ENCODE results near the gene CEP78.

Gene CEP78

DNA sequence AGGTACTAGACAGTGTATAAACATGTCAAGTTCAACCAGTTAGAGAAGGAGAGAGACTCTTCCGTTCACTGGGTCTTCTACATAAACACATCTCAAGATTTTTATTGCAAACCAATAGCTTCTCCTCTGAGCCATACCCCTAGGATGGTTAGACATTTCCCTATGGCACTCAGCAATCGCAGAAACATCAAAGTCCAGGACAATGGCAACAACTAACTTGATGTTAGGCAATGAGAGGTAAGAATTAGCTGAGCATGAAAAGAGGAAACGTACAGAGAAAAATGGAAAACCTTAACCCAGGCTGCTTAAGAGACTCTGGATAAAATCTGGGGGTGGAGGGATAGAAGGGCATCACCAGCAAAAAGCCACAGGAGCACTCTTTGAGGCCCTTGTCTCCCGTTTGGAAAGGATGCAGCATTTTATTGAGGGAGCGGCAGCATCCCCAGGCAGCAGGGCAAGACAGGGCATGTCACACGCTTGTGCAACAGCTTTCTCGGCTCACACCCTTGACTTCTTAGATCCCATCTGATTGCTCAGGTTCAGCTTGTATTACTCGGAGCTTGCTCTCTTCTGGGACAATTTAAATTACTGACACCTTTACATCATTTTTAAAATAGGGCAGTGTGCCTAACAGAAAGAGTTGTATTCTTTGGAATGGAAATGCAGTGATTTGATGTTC, 52.5 kb downstream of the CEP78 start:
- DNase-seq (ENCODE audit: low read depth) = no peak

DNA sequence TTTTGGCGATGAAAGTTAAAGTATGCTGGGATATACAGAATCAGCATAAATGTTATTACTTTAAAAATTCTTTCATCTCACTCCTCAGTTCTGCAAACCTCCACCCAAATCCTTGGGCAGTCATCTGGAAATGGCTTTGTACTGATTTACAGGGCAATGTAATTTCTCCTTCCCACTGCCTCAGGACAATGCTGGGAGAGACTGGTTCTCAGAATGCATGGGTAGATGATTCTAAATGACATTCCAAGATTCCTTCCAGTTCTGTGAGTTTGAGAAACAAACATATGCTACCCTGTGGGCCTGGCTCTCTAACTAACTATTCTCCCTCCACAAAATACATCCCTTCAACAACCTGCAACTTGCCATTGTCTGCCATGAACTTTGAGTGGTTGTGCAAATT, 53.6 kb downstream of the CEP78 start:
- DNase-seq (ENCODE audit: low read depth) = no peak

GRCh38 chr9:78291240-78291925, 55.5 kb downstream of the CEP78 start:
- DNase-seq (ENCODE audit: low read depth) = no peak

GRCh38 chr9:78292026-78292425, 56.2 kb downstream of the CEP78 start:
- no peak for DNase-seq (ENCODE audit: low read depth)

- DNase-seq (ENCODE audit: low read depth) = no peak
Observed at GRCh38 chr9:78292716-78293497, 57.0 kb downstream of the CEP78 start.

GRCh38 chr9:78294290-78295176, 58.7 kb downstream of the CEP78 start:
- no peak for DNase-seq (ENCODE audit: low read depth)

DNA sequence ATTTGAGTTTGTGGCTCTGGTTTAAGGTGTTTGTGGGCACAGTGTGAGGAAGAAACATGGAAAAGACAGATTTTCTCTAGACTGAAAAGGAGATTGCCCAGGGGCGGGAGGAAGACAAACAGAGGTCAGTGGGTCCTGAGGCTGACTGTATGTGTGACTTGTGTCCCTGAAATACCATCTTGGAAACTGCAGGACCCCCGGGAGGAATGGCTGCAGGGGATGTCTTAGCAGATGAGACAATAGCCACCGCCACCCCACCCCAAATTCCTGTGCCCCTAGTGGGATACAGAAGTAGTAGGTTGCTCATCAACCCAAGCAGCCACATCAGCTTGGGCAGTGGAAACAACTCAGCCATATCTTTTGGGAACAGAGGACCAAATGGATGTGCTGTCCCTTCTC, 59.3 kb downstream of the CEP78 start:
- no peak for DNase-seq (ENCODE audit: low read depth)

GRCh38 chr9:78295731-78296130, 59.9 kb downstream of the CEP78 start:
- DNase-seq (ENCODE audit: low read depth) = no peak

DNA sequence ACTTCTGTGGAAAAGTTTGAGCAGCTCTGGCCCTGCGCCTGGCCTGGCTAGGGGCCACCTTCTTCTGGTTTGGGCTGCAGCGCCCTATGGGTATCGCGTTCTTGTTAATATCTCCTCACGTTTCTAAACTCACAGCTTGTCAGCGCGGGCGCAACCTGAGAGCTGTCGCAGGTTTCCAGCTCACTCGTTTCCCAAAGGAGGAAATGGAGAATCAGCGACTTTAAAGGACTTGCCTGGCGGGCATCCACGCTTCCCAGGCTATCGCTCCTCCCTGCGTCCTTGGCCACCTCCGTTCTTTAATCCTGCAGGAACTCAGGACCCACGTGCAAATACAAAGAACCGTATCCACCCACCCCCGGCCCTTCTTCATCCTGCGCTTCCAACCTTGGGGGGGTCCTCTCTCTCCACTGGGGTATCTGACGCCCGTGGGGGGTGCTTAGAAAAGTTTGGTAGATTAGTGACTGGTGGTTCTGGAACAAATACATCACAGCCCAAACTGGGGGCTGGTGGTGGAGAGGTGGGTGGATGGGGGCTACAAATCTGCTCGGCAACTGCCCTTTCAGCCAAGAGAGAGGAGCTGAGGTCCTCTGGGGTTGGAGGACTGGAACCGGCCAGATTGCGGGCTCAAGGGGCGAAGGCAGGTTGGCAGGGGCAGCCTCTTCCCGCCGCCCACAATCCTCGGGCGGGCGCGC, 60.5 kb downstream of the CEP78 start:
- DNase-seq (ENCODE audit: low read depth) = no peak

DNA sequence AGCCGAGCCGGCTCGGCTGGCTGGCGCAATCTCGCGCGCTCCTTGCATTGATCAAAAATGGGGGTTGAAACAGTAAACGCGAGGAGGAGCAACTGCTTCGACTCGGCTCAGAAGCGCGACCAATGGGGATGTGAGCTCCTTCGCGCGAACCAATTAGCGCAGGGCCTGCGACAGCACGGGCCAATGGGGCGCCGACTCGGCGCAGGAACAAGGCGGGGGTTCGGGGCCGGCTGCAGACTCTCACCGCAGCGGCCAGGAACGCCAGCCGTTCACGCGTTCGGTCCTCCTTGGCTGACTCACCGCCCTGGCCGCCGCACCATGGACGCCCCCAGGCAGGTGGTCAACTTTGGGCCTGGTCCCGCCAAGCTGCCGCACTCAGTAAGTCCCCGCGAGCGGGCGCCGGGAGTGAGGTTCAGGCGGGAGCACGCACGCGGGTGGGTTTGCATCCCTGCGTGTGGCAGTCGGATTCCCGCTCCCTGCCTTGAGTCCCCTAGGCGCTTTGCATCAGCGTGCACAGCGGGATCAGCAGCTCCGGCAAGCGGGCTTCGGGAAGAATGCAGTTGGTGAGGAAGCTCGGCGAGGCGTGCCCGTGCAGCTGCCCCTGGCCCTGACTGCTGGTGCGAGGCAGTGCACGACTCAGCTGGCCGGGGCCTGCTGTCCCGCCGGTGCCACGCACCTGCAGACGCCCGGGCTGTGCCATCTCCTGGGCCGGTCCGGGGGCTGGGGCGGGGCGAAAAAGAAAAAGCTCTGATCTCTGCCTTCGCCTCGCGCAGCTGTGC, 61.2 kb downstream of the CEP78 start, which contains the start of gene PSAT1:
Gene PSAT1, plus strand, starts transcription at position 233 of the 779 bp plus-strand sequence. Its CDS starts 86 bp downstream, at position 319.
- DNase-seq (ENCODE audit: low read depth) = peak; percentile 86

GRCh38 chr9:78297672-78297961, 61.7 kb downstream of the CEP78 start:
- DNase-seq (ENCODE audit: low read depth) = no peak

GRCh38 chr9:78298046-78298765, 62.3 kb downstream of the CEP78 start:
- DNase-seq (ENCODE audit: low read depth) = no peak

GRCh38 chr9:78300209-78300608, 64.3 kb downstream of the CEP78 start:
- no peak for DNase-seq (ENCODE audit: low read depth)

- no peak for DNase-seq (ENCODE audit: low read depth)
Observed at GRCh38 chr9:78301466-78301865, 65.6 kb downstream of the CEP78 start.

DNA sequence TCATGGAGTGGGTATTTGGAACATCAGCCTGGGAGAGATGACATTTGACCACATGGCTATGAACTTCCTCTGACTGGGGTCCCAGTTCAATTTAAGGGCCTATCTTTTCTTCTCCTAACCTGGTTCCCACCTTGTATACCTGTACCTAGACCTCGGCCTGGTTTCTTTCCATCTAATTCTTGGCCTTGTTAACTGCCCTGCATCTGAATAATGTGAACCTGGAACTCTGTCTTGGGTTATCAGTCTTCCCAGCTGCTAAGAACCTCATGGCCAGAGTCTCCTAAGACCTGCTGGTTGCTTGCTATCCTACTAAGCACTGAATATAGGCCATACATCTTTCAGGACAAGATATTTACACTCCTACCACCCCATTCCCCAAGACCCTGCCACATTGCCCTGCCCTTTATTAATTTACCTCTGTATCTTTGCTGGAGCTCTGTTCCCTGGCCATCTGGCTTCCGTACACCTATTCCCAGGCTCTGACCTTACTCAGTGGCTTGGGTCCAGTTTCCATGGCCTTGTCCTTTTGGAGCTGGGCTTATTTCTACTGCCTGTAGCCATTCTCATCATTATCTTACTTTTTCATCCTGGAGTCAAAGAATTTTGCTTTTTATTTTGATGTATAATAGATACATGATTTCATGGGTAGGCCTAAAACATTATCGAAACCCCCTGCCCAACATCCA, 67.6 kb downstream of the CEP78 start:
- no peak for DNase-seq (ENCODE audit: low read depth)

GRCh38 chr9:78304357-78304756, 68.5 kb downstream of the CEP78 start:
- no peak for DNase-seq (ENCODE audit: low read depth)

DNA sequence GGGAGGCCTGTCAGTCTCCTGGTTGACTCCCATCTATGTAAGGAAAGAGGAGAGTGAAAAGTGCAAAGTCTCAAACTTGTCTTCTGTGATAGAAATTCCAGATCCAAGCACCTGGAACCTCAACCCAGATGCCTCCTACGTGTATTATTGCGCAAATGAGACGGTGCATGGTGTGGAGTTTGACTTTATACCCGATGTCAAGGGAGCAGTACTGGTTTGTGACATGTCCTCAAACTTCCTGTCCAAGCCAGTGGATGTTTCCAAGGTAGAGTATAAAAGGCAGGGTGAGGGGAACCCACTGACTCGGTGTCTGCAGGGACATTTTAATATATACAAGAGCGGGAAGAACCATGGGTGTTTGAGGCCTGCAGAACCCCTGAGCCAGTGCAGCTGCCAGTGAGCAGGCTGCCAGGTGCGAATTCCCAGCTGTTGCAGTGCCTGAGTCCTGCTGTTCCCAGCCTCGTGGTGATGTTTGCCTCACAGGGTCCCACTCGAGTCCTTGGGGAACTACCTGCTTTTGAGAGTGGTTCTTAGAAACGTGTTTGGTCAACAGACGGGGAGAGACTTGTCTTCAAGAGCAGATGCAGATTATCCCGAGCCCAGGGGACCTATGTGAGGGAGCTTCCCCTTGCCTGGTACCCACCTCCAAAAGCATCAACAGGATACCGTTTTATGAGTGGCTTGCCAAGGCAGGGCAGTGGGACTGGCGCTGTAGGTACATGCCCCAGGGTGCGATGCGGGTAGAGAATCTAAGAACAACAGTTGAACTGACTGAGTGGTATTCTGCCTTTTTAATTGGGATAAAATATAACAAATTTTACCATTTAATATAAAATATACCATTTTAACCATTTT, 70.6 kb downstream of the CEP78 start:
- no peak for DNase-seq (ENCODE audit: low read depth)

GRCh38 chr9:78307360-78307759, 71.5 kb downstream of the CEP78 start:
- no peak for DNase-seq (ENCODE audit: low read depth)

- no peak for DNase-seq (ENCODE audit: low read depth)
Observed at GRCh38 chr9:78309066-78309465, 73.2 kb downstream of the CEP78 start.
